Middle frontal gyrus (tissue), 1 donor: ENCODE data around the gene TELO2.

ENCODE experiments used
- DNase-seq: peaks from one replicate; pipeline ENCODE4 v3.0.0-alpha.2; 2015; ENCODE audit warnings: low spot score; ENCODE audit errors: extremely low spot score

Gene TELO2

GRCh38 chr16:1492923-1493745, at the start of gene TELO2:
Gene TELO2 (plus strand): TSS chr16:1493360. CDS start chr16:1494282, 922 bp downstream.
- DNase-seq: peak; percentile 53

DNA sequence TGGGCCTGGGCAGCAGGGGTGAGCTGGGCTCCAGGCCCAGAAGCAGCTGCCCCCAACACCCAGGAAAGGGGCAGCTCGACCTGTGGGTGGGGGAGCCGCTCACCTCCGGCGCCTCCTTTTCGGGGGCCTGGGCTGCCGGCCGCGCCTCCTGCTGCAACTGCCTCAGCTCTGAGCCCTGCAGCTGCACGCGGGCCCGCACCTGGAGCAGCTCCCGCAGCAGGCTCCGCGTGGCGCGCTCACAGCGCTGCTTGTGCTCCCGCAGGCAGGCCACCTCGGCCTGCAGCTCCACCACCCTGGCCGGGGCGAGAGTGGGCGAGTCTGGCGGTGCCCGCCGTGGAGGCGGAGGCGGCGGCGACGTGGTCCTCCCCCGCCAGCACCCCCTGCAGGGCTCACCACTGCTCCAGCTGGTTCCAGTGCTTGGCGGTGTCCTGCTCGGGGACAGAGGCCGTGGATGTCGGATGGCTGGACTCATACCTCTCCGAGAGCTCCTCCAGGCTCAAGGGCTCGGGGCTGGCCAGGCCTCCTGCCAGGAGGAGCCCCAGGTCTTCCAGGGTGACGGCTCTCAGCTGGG, 49.7 kb upstream of the TELO2 start:
- no peak for DNase-seq

DNA sequence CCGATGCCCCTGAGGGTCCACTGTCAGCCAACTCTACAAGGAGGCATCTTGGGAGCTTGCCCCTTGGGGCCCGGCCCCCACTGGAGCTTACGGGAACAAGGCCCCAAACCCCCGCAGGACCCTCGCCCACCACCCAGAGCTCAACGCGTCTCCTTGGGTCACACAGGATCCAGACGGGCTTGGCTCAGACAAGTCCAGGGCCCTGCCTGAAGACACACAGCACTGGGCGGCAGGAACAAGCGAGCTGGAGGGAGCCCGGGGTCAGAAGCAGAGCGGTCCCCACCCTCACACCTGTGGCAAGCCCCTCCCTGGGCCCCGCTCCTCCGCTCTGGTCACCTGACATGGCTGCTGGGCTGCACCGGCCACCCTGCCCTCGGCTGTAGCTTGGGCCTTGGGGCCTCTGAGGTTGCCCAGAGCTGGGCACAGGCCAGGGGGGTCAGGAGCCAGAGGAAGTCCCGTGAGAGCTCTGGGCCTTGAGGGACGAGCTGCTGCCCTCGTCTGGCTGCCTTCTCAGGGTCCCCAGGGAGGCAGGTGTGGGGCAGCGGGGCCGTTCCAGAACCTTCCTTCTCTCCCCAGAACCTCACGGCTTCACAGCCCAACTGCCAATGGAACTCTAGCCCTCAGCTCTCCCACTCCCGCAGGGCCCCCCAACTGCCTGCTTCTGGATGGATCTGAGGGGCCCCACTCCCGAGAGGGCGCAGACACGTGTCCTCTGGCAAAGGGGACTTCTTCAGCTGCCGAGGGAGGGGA, 49.0 kb upstream of the TELO2 start, which contains the start of gene CCDC154:
Gene CCDC154, minus strand, starts transcription at position 577 of the 750 bp plus-strand sequence. Its CDS starts 234 bp downstream, at position 343.
- no peak for DNase-seq

DNA sequence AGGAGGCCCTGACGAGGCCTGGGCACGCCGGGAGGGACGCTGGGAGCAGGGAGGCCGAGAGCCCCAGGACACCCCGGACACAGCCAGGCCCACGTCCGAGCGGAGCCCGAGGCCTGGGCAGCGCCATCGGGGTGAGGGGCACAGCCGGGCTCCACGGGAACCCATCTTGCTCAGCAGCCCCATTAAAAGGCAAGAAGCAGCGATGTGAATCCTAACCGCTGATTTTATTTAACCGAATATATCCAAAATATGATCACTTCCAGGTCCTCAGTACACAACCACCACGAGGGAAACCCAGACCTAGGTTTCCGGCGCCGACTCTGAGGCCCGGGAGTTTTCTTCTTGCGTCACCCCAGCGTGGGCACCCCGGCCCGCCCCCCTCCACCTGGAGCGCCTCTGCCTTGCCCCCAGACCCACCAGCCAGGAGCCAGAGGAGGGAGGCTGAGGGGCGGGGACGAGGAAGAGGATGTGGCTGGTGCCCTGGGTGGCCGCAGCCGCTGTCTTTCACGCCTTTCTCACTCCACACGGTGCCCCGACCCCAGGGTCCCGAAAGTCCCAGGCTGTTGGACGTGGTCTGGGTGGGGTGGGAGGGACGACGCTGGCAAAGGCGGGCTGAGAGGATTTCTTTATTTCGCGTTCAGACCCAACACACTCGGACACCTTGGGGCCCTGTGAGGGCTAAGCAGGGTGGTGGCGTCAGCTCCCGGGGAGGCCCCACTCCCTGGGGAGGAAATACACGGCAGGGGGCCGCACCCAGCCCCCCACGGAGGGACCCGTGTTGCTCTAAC, 48.2 kb upstream of the TELO2 start:
- no peak for DNase-seq

DNA sequence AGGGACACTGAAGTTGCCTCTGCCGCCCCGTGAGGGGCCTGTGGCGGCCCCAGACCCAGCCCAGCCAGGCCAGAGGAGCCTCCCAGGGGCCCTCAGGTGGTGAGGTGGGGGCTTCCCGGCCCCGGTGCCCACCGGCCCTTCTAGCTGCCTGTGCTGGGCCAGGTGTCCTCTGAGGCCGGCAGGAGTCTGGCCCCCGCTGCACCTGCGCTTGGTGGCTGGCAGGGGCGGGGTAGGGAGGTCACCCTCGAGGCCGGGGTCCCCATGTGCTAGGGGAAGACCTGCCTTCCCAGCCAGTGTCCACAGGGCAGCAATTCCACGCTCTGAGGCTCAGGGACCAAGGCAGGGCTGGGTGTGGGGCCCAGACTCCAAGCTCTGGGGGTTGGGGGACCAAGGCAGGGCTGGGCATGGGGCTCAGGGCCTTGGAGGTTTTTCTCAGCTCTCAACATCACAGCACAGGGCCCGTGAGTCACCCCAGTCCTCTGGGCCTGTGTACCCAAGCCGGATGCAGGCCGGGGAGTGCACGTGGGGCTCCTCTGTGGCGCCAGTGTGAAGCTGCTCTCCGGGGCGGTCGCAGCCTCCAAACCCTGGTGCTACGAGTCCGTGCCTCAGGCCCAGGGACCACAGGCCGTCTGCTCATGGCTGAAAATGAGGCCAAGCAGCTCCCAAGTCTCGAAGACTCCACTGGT, 47.5 kb upstream of the TELO2 start:
- no peak for DNase-seq

- no peak for DNase-seq
Measured at GRCh38 chr16:1446296-1447080, 46.7 kb upstream of the TELO2 start.

DNA sequence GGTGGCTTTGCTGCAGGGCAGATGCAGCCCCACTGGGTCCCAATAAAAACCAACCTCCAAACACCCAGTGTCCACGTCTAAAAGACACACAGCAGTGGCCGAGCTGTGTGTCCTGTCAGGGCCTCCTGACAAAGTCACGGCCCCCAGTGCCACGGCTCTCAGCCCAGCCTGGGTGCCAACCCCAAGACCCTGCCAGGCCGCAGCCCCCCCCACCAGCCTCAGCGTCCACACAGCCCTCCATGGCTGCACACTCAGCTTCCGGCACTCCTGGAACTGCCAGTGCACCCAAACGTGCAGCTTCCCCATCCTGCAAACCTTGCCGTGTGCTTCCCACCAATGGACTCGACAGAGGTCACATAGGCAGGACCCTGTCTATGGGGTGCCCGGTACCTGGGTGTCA, 45.2 kb upstream of the TELO2 start:
- DNase-seq: no peak

DNA sequence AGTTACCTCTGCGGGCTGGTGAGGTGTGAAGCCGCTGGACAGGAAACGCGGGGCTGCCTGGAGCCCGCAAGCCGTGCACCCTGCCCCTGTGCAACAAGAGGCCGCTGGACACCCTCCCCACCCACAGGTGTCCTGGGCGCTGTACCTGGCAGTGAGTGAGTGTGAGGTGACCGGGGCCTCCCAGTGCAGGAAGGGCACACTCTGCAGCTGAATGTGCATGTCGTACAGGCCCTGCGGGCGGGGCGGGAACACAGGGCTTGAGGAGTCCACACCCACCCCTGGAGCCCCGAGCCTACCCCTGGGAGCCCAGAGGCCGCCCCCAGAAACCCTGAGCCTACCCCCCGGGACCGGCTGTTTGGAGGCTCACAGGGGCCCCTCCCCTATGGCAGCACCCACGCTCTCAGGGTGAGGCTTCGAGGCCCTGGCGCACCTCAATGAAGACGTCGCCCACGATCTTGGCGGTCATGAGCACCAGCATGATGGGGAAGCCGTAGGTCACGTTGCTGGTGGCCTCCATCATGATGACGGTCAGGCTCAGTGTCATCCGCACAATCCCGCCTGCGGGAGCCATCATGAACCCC, 44.5 kb upstream of the TELO2 start:
- DNase-seq: no peak

GRCh38 chr16:1449201-1449788, 43.9 kb upstream of the TELO2 start:
- DNase-seq: no peak

- peak; percentile 3 for DNase-seq
Measured at GRCh38 chr16:1450218-1450617, 42.9 kb upstream of the TELO2 start.

- no peak for DNase-seq
Measured at GRCh38 chr16:1450841-1451240, 42.3 kb upstream of the TELO2 start.

DNA sequence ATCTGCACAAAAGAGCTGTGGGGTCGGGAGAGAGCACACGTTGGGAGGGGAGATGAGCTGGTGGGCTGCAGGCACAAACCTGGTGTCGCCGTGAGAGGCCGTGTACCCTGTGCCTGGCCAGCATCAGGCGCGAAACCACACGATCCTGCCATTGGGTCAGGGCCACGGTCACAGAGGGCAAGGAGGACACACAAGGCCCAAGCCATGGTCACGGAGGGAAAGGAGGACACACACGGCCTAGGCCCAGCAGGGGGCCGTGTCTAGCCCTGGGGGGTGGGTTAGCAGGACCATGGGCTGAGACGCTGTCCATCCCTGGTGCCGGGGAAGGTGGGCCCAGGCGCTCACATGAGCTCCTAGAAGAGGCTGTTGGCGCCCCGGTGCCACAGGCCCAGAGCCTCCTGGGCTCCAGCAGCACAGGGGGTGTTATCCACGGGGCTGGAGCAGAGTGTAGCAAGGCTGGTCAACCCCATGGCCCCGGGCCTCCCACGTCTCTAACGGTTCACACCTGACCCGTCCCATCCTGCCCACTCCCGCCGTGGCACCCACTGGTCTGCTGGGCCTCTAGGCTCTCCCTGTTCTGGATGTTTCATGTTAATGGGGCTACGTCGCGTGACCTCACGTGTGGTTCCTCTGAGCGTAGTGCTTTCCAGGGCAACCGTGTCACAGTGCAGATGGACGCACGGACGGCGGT, 41.3 kb upstream of the TELO2 start:
- no peak for DNase-seq

- DNase-seq: no peak
Measured at GRCh38 chr16:1452530-1452929, 40.6 kb upstream of the TELO2 start.

DNA sequence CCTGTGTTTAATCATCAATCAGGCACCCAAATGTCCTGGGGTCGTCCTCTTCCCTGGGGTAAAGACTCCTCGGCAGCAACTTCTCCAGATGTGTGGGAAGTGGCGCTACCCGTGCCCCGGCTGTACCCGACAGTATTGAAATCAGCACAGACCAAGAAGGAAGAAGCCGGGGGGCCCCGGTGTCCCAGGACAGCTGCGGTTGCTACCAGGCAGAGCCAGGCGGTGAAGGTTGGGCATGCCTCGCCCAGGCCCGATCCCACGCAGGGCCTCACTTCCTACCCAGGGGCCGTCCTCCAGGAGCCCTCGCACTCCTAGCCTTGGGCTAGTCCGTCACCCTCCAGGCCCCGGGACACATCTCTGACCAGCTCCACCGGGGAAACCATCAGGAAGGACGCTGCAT, 39.8 kb upstream of the TELO2 start:
- DNase-seq: no peak

GRCh38 chr16:1454561-1454960, 38.6 kb upstream of the TELO2 start:
- DNase-seq: no peak

GRCh38 chr16:1455190-1456171, 37.7 kb upstream of the TELO2 start:
- DNase-seq: no peak

DNA sequence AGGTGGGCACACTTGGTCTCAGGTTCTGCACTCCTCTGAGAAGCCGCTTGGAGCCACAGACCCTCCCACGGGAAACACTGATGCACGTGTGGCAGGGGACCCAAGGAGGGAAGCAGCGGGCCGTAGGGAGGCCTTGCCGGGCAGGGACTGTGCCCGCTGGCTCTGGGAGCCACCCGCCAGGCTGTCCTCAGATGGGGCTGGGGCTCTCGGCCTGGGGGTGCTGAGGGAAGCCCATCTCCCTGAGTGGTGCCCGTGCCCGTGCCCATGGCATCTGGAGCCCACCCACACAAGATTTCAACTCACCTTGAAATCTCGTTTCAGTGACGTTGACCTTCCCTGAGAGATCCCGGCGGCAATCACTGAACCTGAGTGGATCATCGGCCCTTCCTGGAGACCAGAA, 36.2 kb upstream of the TELO2 start:
- no peak for DNase-seq
